ENCODE measurements around the gene ARHGAP21.

GRCh38 chr10:24680647-24681524 lies 42.8 kb downstream of the ARHGAP21 start:
- TF ChIP-seq EZH2phosphoT487 (IDR thresholded peaks at IDR 0.05; ENCODE audit: borderline replicate concordance, low read length) (no peak), CTCF (IDR thresholded peaks at IDR 0.05; ENCODE audit: low read depth, low read length, poor library complexity, severe bottlenecking) (no peak)

All from DOHH2 (cell line).